HepG2 (cell line): ENCODE measurements around the gene GALNTL6. TPM values are rescaled to one million over a fixed set of nuclear protein-coding genes. Genes with fewer than 3 reads are reported as not detected.
"Not testable (repeated sequence)": the region's sequence is repeated elsewhere in the genome, so short reads cannot be mapped to it uniquely, and the experiment has no call there.

Experiments
- ATAC-seq: fragments of 200-7000 bp; cut with Tn5 transposase; 3 replicates; pipeline ENCODE4 v1.9.1; 2020; ENCODE audit warnings: mild to moderate bottlenecking, moderate library complexity
- BruUV-seq: library from RNA; stranded (reverse); fragments of 400-500 nt; replicated peaks from 2 replicates; lab custom pipeline; 2021; lab: Mats Ljungman, UMichigan
- CTCF ChIA-PET: fragments of 300-600 bp; formaldehyde crosslinking; extraction: SDS; loops from one replicate; lab custom pipeline; 2021; ENCODE audit warnings: low total read pairs, inconsistent platforms, low intra/inter-chr PET ratio; lab: Yijun Ruan, JAX
- POLR2A ChIA-PET: fragments of 350-600 bp; sonication (Branson Sonifier 250); formaldehyde crosslinking; loops from one replicate; lab custom pipeline; 2020; ENCODE audit warnings: antibody characterized with exemption, inconsistent platforms; lab: Yijun Ruan, JAX
- DNase-seq: peaks from one replicate; pipeline ENCODE4 v3.0.0-alpha.2; 2015; ENCODE audit warnings: low spot score
- FAIRE-seq: peaks from 3 replicates; lab custom pipeline; 2011; peaks lifted over from hg19 to GRCh38; lab: Jason Lieb, UNC
- H2AFZ ChIP-seq: one replicate; pipeline ENCODE4 v1.6.1; 2011; ENCODE audit warnings: low read length, inconsistent platforms
- H3K27ac ChIP-seq: fragments of 300-600 bp; 3 replicates; pipeline ENCODE4 v1.8.0; 2011; ENCODE audit warnings: mixed run types, mild to moderate bottlenecking, mixed read lengths, low read length, inconsistent platforms; ENCODE audit not compliant: insufficient read depth; ENCODE audit errors: extremely low read length
- H3K27me3 ChIP-seq, 2 experiments: fragments of 200-600 bp in 1 of 2; 2 replicates in 1 of 2; 3 replicates in 1 of 2; pipeline versions ENCODE4 v1.6.0 to v1.8.0; 2011; ENCODE audit warnings: low read length in 2 of 2, mild to moderate bottlenecking in 2 of 2, moderate library complexity in 2 of 2, inconsistent platforms in 1 of 2; ENCODE audit not compliant: insufficient read depth in 2 of 2, control insufficient read depth in 1 of 2
- H3K36me3 ChIP-seq, 2 experiments: fragments of 200-600 bp in 1 of 2; replicated peaks in 1 of 2; 2 replicates in 1 of 2; 3 replicates in 1 of 2; pipeline versions ENCODE4 v1.5.1 to v1.8.0; 2011; ENCODE audit warnings: low read length in 2 of 2, inconsistent platforms in 1 of 2; ENCODE audit not compliant: insufficient read depth in 2 of 2, control insufficient read depth in 1 of 2
- H3K4me1 ChIP-seq: 2 replicates; pipeline ENCODE4 v1.5.1; 2012; ENCODE audit warnings: low read length, inconsistent platforms; ENCODE audit not compliant: insufficient read depth
- H3K4me2 ChIP-seq: 2 replicates; pipeline ENCODE4 v1.6.0; 2011; ENCODE audit warnings: low read depth, low read length, inconsistent platforms
- H3K4me3 ChIP-seq, 3 experiments: fragments of 200-600 bp in 1 of 3; sonication (generic), shearing (Covaris generic) in 1 of 3; replicated peaks in 1 of 3; 2 replicates each; pipeline ENCODE4 v1.5.1; 2011 to 2016; ENCODE audit warnings: low read length in 3 of 3, inconsistent platforms in 2 of 3, low read depth in 2 of 3, mild to moderate bottlenecking in 2 of 3, control low read depth in 1 of 3, mixed read lengths in 1 of 3; ENCODE audit not compliant: insufficient read depth in 1 of 3
- H3K79me2 ChIP-seq: one replicate; pipeline ENCODE4 v1.6.1; 2011; ENCODE audit warnings: low read length, inconsistent platforms; ENCODE audit not compliant: insufficient read depth
- H3K9ac ChIP-seq: 2 replicates; pipeline ENCODE4 v1.6.0; 2011; ENCODE audit warnings: mild to moderate bottlenecking, low read depth, low read length, inconsistent platforms; ENCODE audit not compliant: insufficient read depth
- H3K9me3 ChIP-seq: 2 replicates; pipeline ENCODE4 v1.5.1; 2012; ENCODE audit warnings: mild to moderate bottlenecking, low read length
- H4K20me1 ChIP-seq: 2 replicates; pipeline ENCODE4 v1.6.0; 2011; ENCODE audit warnings: inconsistent platforms, mild to moderate bottlenecking, low read length, moderate library complexity; ENCODE audit not compliant: insufficient read depth
- ARNT2 ChIP-seq: sonication (generic); formaldehyde crosslinking; IDR thresholded peaks from 2 replicates; pipeline ENCODE4 v1.8.0; 2022; ENCODE audit warnings: mild to moderate bottlenecking, low read depth, missing genetic modification reagents, moderate library complexity
- IKZF1 ChIP-seq: fragments of 450-650 bp; IDR thresholded peaks from 2 replicates; pipeline ENCODE4 v1.7.1; 2016
- MXI1 ChIP-seq: IDR thresholded peaks from 3 replicates; pipeline ENCODE4 v1.6.1; 2012; ENCODE audit warnings: low read depth, low read length, inconsistent platforms, borderline replicate concordance
- ZBTB26 ChIP-seq: IDR thresholded peaks from 2 replicates; pipeline ENCODE4 v1.6.1; 2016; ENCODE audit warnings: missing compliant biosample characterization, missing genetic modification reagents, borderline replicate concordance
- ZNF260 ChIP-seq: sonication (generic); formaldehyde crosslinking; IDR thresholded peaks from 2 replicates; pipeline ENCODE4 v1.4.0; 2020; ENCODE audit warnings: missing genetic modification reagents, low read depth, mild to moderate bottlenecking, borderline replicate concordance
- WGBS: methylation state at CpG from one replicate; pipeline ENCODE4 v1.1.6; 2017; ENCODE audit warnings: low lambda C conversion rate; 5-methylcytosine and 5-hydroxymethylcytosine counted together
- in situ Hi-C: cut with HindIII; loops from 2 replicates; pipeline ENCODE4 v1.10.0; 2017; ENCODE audit warnings: low pct_unique_long_range_greater_than_20kb; ENCODE audit not compliant: extremely low pct_ligation_motif_present
- intact Hi-C: fragments of 100-400 bp; cut with micrococcal nuclease; formaldehyde crosslinking; loops from one replicate; pipeline ENCODE4 v1.10.0; 2022; ENCODE audit not compliant: unreplicated experiment
- polyA plus RNA-seq, 8 experiments: library from polyadenylated mRNA; depleted of rRNA in 3 of 8; stranded (reverse) in 7 of 8; unstranded in 1 of 8; fragments of >200 nt; fragmentation: Illumina TruSeq in 4 of 8; extraction: Trizol in 4 of 8; gene quantifications; 2 replicates each; pipeline versions ENCODE4 v1.2.1 to v1.2.3, GENCODE V29; 2011 to 2016; ENCODE audit warnings: low read depth in 4 of 8, missing spikeins in 1 of 8, mixed read lengths in 1 of 8; ENCODE audit not compliant: insufficient read depth in 1 of 8
- total RNA-seq, 5 experiments: library from RNA; depleted of rRNA; stranded (reverse); fragments of >200 nt; fragmentation: Illumina TruSeq; extraction: Trizol; gene quantifications; 2 replicates each; pipeline ENCODE4 v1.2.3, GENCODE V29; 2016; ENCODE audit warnings: low read depth in 1 of 5
- TF ChIP-seq, protein P1 (sequence below): sonication (generic); formaldehyde crosslinking; IDR thresholded peaks from 2 replicates; pipeline ENCODE4 v1.4.0; 2020; ENCODE audit warnings: missing genetic modification reagents

The GALNTL6 gene
- total and polyA plus RNA-seq, 2 of the 13 experiments (the other 11 are each of a cell fraction or from before 2014, with no cell fraction given): not detected

- TF ChIP-seq ARNT2 (CRISPR knock-in tag) (no peak), MXI1 (no peak), ZNF260 (CRISPR knock-in tag) (no peak), IKZF1 (no peak), ZBTB26 (CRISPR knock-in tag) (no peak)
- TF ChIP-seq, protein P1, sequence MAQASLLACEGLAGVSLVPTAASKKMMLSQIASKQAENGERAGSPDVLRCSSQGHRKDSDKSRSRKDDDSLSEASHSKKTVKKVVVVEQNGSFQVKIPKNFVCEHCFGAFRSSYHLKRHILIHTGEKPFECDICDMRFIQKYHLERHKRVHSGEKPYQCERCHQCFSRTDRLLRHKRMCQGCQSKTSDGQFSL: no peak
These were observed 1206.5 kb downstream of the GALNTL6 start (continued) for GRCh38 chr4:173019664-173020063.

GRCh38 chr4:173021746-173022573 is 1208.8 kb downstream of the GALNTL6 start:
- in situ Hi-C loops: loop anchor here (25.0 kb wide), 1 partner anchor 390 kb away; no protein-coding TSS in a partner anchor
- H3K27ac ChIP-seq, H3K4me3 ChIP-seq, BruUV-seq, H3K4me2 ChIP-seq, POLR2A ChIA-PET, H3K27me3 ChIP-seq, CTCF ChIA-PET, H3K4me1 ChIP-seq, ATAC-seq, H2AFZ ChIP-seq, H3K9ac ChIP-seq, H3K79me2 ChIP-seq, H3K36me3 ChIP-seq, H4K20me1 ChIP-seq, FAIRE-seq, DNase-seq, H3K9me3 ChIP-seq: not testable (repeated sequence)
- 5% methylated on average over 7 of the region's 7 CpGs for WGBS
- intact Hi-C loops: loop anchor here (10.0 kb wide), 2 partner anchors 143 to 393 kb away; partner anchors contain the start of gene GALNT7
